Measurements from ENCODE around the gene CYP27B1.

GRCh38 chr12:57775563-57776246, 8.8 kb upstream of the CYP27B1 start:
- no peak for TF ChIP-seq CTCF (IDR thresholded peaks at IDR 0.05; ENCODE audit: insufficient read depth, low read length, poor library complexity, severe bottlenecking)
- no peak for TF ChIP-seq EZH2phosphoT487 (conservative IDR thresholded peaks at IDR 0.05; ENCODE audit: low read length)

All from SU-DHL-6 (cell line).